Measurements from ENCODE around the gene NPEPPS.

NPEPPS gene

GRCh38 chr17:47630614-47631013, 99.7 kb downstream of the NPEPPS start:
- no peak for DNase-seq

DNA sequence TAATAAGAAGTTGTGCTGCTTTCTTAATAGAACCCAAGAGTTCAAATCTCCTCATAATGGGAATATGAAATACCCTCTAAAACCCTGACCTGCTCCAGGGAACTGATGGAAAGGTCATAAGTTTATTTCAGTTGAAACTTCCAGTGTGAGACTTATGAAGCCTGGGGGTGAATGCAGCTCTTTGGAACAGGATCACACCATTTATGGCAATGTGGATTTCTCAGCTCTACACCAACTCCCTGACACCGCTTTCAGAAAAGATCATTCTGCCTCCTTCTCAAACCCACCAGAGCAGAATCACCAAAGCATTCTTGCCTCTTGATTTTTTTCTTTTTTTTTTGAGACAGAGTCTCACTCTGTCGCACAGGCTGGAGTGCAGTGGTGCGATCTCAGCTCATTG, 102.1 kb downstream of the NPEPPS start:
- no peak for DNase-seq

DNA sequence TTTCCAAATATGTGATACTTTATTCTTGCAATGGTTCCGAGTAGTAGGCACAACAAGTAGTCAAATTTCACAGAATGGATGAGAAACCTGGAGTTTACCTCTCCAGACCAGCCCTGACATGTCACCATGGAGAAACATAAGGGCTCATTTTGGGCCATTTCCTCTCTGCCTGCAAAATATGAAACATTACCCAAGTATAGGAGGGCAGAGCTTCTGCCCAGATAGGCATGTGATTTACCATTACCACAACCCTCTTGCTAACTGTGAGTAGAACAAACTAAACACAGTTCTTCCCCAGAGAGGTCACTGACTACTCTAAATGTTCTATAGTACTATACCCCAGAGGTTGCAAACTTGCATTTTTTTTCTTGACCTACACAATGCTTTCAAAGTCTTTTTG, 103.1 kb downstream of the NPEPPS start:
- DNase-seq = no peak

DNA sequence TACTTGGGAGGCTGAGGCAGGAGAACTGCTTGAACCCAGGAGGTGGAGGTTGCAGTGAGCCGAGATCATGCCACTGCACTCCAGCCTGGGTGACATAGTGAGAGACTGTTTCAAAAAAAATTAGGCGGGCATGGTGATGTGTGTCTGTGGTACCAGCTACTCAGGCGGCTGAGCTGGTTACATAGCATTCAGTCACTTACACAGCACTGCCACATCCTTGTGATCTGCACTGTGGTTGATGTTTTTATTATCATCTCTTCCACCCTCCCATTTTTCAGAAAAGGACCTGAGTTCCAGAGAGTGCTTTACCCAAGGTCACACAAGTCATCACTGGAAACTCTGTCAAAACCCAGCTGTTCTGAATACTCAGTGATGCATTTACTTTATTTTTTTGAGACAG, 104.0 kb downstream of the NPEPPS start:
- DNase-seq = no peak

DNA sequence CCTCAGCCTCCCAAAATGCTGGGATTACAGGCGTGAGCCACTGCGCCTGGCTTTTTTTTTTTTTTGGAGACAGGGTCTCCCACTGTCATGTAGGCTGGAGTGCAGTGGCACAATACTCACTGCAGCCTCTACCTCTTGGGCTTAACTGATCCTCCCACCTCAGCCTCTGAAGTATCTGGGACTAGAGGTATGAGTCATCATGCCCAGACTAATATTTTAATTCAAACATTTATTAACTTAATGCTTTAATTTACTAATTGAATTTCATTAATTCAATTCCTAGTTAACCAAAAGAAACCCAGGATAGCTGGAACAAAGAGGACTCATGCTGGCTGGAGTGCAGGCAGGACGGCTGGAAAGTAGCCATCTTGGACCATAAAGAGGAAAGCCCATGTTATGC, 104.8 kb downstream of the NPEPPS start:
- no peak for DNase-seq

GRCh38 chr17:47636273-47637030, 105.5 kb downstream of the NPEPPS start:
- no peak for DNase-seq

- no peak for DNase-seq
Observed at GRCh38 chr17:47638903-47639302, 108.0 kb downstream of the NPEPPS start.

DNA sequence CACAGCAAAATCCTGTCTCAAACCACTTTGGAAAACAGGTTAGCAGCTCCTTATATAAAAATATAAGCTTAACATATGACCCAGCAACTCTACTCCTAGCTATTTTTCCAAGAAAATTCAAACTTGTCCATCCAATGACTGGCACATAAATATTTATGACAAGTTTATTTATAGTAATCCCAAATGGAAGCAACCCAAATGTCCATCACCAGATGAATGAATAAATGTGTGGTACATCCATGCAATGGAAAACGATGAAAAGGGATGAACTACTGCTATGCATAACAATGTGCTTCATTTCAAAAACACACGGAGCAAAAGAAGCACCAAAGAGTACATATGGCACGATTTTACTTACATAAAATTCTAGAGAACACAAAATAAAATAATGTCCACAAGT, 109.2 kb downstream of the NPEPPS start:
- no peak for DNase-seq

DNA sequence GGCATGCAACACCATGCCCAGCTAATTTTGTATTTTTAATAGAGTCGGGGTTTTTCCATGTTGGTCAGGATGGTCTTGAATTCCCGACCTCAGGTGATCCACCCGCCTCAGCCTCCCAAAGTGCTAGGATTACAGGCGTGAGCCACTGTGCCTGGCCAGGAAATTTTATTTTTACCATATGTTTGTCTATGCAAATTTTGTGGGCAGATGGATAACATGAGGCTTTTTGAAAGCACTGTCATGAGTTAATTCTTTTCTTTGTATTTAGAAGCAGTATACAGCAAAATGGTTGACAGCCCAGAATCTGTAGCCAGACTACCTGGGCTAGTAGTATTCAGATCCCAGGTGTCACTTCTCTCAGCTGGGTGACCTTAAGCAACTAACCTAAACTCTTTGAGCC, 110.3 kb downstream of the NPEPPS start:
- DNase-seq = no peak

GRCh38 chr17:47643116-47643515, 112.2 kb downstream of the NPEPPS start:
- no peak for DNase-seq

DNA sequence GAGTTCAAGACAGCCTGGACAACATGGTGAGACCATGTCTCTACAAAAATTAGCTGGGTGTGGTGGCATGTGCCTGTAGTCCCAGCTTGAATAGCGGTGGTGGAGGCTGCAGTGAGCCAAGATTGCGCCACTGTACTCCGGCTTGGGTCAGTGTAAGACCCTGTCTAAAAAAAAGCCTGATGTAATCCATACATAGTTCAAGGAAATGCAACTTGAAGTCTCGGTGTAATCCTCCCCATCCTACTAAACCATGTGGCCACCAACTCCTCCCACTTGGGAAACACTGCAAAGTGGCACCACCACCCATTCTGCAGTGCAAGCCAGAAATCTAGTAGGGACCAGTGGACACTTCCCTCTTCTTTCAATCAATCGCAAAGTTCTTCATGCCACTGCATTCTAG, 113.4 kb downstream of the NPEPPS start:
- no peak for DNase-seq

DNA sequence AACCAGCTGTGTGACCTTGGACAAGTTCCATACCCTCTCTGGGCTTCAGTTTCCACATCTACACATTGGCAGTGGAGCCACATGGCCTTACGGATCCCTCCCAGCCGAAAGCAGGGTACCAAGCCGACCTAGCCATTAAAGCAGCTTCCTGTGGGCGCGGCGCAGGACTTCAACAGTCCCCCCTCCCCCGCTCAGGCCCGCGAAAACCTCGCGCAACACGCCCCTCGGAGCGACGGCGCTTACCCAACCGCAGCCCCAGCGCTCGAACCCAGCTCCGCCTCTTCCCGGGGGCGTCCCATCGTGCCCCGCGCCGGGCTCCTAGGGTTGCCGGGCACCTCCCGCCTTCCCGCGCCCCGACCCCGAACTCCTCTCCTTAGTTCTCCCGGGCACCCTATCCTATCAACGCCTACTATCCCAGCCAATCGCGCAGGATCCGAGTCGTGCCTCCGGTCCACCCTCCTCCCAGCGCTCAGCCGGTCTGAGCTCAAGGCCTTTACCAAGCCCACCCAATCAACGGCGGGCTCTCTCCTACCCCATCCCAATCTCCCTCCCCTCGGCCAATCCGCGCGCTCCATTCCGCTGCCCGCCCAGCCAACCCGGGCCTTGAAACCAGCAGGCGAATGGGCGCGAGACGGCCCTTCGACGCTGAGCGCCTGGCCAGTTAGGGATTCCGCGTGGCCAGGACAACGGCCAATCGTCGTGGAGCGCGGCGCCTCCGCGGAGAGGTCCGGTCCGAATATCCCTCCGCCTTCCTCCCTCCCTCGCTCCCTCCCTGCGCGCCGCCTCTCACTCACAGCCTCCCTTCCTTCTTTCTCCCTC, 118.5 kb downstream of the NPEPPS start, which contains the start of gene KPNB1:
Gene KPNB1 (plus strand): TSS at position 767 of the 819 bp plus-strand sequence. CDS start 326 bp downstream, outside the sequence.
- peak; percentile 99 for DNase-seq

DNA sequence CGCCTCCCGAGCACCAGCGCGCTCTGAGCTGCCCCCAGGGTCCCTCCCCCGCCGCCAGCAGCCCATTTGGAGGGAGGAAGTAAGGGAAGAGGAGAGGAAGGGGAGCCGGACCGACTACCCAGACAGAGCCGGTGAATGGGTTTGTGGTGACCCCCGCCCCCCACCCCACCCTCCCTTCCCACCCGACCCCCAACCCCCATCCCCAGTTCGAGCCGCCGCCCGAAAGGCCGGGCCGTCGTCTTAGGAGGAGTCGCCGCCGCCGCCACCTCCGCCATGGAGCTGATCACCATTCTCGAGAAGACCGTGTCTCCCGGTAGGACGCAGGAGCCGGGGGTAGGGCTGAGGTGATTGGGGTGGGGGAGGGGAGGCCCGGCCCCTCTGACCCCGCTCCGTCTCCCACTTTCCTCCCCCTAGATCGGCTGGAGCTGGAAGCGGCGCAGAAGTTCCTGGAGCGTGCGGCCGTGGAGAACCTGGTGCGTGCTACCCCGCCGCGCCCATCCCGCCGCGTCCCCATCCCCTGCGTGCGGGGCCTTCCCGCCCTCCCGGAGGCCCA, 119.1 kb downstream of the NPEPPS start:
- no peak for DNase-seq

DNA sequence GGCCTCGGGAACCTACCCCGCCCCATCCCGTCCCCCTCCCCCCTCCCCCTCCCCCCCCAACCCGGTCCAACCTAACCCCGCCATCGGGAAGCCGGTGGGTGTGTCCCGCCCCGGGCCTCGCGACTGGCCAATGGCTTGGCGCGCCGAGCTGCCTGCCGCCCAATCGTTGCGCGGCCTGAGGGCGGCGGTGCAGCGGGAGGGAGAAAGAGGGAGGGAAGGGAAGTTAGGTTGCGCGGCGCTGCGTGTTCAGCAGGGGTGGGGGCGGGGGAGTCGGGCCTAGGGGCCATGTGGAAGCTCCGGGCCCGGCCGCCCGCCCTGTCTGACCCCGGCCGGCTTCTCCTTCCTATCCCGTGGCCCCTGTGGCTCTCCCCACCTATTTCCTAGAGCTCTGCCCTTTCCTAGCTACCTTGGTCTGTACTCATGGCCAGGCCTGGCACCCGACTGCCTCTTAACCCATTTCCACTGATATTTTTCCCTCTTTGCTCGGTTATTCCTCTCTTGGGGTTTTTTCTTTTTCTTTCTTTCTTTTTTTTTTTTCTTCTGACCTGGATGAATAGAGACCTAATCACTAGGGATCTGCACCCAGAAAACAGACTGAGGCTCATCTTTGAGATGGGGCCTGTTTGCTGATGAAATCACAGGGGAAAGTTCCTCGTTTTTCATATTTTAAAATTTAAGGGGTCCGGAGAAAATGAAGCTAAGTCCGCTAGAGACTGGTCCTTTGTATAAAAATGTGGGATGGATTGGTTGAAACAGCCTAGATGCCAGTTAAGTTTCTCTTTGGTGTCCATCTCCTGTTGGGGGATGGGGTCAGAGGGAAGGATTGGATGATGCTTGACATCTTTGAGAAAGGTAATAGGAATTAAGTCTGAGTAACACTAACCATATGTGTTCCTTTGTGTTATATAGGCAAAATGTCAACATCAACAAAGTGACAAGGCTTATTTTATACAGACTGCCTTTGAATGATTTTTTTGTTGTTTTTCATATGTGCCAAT, 119.9 kb downstream of the NPEPPS start:
- peak; percentile 95 for DNase-seq

DNA sequence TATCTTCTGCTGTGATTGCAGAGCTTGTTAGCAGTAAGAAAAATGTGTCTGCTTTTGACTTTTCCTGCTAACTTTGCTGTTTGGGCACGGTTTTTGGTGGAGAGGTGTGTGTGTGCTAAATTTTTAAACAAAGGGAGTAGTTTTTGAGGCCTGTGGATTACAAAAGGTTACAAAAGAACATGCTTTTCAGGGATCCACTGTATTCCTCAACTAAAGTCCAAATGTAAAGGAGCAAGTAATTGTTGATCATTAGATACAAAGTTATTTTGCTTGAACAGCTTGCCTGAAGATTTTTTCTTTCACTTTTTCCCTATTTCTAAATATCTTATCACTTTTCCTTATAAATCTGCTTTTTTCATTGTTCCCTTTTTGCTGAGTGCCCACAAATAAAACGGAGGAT, 120.8 kb downstream of the NPEPPS start:
- DNase-seq = no peak

DNA sequence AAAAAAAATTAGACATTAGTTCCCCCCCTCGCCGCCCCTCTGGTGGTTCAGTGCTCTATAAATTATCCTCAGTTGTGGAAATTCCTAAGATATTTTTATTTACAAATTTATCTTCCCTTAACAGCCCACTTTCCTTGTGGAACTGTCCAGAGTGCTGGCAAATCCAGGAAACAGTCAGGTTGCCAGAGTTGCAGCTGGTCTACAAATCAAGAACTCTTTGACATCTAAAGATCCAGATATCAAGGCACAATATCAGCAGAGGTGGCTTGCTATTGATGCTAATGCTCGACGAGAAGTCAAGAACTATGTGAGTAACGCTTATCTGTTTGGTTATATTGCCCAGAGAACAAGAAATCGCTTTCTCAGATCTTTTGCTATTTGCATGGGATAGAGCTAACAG, 121.7 kb downstream of the NPEPPS start:
- no peak for DNase-seq

DNA sequence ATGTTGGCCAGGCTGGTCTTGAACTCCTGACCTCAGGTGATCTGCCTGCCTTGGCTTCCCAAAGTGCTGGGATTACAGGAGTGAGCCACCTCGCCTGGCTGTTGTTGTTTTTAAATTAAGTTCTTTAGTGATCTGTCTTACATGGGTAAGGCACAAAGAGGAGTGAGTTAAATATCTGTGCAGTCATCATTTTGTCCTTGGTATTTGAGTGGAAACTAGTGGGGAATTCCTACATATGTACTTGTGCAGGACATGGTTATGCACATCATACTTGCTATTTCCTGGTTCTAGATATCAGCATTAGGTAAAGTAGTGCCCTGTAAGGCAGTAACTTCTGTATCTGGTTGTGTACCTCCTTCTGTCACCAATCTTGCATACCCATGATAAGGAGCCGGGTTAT, 122.5 kb downstream of the NPEPPS start:
- DNase-seq = no peak

GRCh38 chr17:47654991-47655390, 124.1 kb downstream of the NPEPPS start:
- DNase-seq = peak; percentile 33

- DNase-seq = no peak
Observed at GRCh38 chr17:47660064-47660492, 129.2 kb downstream of the NPEPPS start.

DNA sequence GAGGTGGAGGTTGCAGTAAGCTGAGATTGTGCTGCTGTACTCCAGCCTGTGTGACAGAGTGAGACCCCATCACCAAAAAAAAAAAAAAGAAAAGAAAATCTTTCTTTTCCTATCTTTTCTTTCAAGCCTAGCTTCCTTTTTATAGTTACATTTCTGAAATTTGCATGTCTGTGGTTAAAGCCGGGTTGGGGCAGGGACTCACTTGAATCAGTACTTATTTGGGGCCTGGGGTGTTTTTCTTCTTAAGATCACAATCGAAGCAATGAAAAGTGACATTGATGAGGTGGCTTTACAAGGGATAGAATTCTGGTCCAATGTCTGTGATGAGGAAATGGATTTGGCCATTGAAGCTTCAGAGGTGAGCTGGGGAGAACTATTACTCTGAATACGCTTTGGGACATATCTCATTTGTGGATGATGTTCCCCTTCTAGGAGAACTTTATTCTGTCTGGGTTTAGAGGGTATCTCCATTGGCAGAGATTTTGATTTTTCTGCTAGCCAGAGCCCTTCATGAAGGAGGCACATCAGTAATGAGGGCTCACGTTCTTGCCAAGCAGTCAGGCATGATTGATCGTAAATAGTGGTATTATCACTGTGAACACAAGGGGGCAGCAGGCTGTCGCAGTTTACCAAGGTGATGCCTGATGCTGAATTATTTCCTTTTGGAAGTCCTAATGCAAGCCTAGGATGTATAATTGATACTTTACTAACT, 133.2 kb downstream of the NPEPPS start:
- peak; percentile 59 for DNase-seq

DNA sequence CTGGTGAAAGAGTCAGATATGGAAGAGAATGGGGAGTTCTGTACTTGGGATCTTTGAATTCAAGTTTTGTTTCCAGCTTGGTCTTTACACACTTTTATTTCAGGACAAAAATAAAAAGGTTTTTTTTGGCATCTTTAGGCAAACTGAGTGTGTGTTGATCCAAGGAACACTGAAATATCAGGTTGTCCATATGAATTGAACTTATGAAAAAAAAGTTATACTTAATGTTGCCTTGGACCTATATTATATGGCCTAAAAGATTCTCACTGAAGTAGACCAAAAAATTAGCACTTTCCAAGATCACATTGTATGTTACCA, 133.7 kb downstream of the NPEPPS start:
- DNase-seq = no peak

DNA sequence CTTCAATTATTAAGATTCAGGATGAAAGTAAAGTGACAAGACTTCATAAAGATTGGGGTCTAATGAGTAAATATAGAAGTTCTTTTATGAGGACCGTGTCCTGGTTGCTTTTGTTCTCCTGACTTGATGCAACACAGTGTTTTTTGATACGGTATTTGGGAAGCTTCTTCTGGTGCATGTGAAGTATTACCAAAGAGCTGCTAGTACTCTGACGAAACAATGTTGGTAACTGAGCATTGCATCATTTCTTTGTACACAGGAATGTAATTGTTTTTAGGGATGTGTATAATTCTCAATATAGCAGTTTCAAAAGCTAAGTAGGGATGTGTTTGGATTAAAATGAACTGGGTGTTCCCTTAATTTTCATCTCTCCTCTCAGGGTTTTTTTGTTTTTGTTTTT, 134.7 kb downstream of the NPEPPS start:
- no peak for DNase-seq

All from midbrain (tissue), 1 donor.